WTC11 (cell line): ENCODE measurements around the gene ACOX3. TPM values are rescaled to one million over a fixed set of nuclear protein-coding genes. Genes with fewer than 3 reads are reported as not detected.

Experiments used
- ATAC-seq: fragments of 200-7000 bp; cut with Tn5 transposase; 2 replicates; pipeline ENCODE4 v1.10.0; 2021; ENCODE audit warnings: mild to moderate bottlenecking, moderate library complexity
- CTCF ChIA-PET: fragments of 300-600 bp; sonication (Branson Sonifier 250); formaldehyde crosslinking; loops from one replicate; lab custom pipeline; 2021; ENCODE audit warnings: antibody characterized with exemption; lab: Charles Lee
- POLR2A ChIA-PET: fragments of 350-600 bp; sonication (Branson Sonifier 250); formaldehyde crosslinking; loops from one replicate; lab custom pipeline; 2021; ENCODE audit warnings: antibody characterized with exemption; lab: Charles Lee
- DNase-seq: peaks from one replicate; pipeline ENCODE4 v3.0.0; 2021; ENCODE audit warnings: low spot score
- H3K27ac Mint-ChIP-seq: 2 replicates; pipeline ENCODE4 v1.8.0; 2021; ENCODE audit warnings: mixed read lengths
- H3K27me3 Mint-ChIP-seq: 2 replicates; pipeline ENCODE4 v1.8.0; 2021; ENCODE audit warnings: low read depth, mild to moderate bottlenecking, moderate library complexity, mixed read lengths
- H3K36me3 Mint-ChIP-seq: 2 replicates; pipeline ENCODE4 v1.8.0; 2021; ENCODE audit warnings: mixed read lengths
- H3K4me1 Mint-ChIP-seq: 2 replicates; pipeline ENCODE4 v1.8.0; 2022; ENCODE audit warnings: mixed read lengths
- H3K4me3 Mint-ChIP-seq: 2 replicates; pipeline ENCODE4 v1.8.0; 2021; ENCODE audit warnings: mild to moderate bottlenecking, moderate library complexity, mixed read lengths
- H3K9me3 Mint-ChIP-seq: 2 replicates; pipeline ENCODE4 v1.8.0; 2021; ENCODE audit warnings: mixed read lengths
- CREB1 ChIP-seq: sonication (generic); formaldehyde crosslinking; IDR thresholded peaks from 2 replicates; pipeline ENCODE4 v1.8.0; 2023; ENCODE audit warnings: mild to moderate bottlenecking, missing genetic modification reagents
- CREM ChIP-seq: sonication (generic); formaldehyde crosslinking; IDR thresholded peaks from 2 replicates; pipeline ENCODE4 v1.8.1; 2022; ENCODE audit warnings: mild to moderate bottlenecking, missing genetic modification reagents, moderate library complexity
- NFE2L1 ChIP-seq: sonication (generic); formaldehyde crosslinking; IDR thresholded peaks from 2 replicates; pipeline ENCODE4 v1.8.1; 2023; ENCODE audit warnings: missing genetic modification reagents
- NR1H2 ChIP-seq: sonication (generic); formaldehyde crosslinking; IDR thresholded peaks from 2 replicates; pipeline ENCODE4 v1.9.0; 2021; ENCODE audit warnings: mild to moderate bottlenecking, moderate library complexity, missing genetic modification reagents
- NR2C2 ChIP-seq: sonication (generic); formaldehyde crosslinking; IDR thresholded peaks from 2 replicates; pipeline ENCODE4 v1.8.0; 2022; ENCODE audit warnings: mild to moderate bottlenecking, missing genetic modification reagents
- SOX15 ChIP-seq: fragments of 250-450 bp; sonication (Bioruptor Pico); IDR thresholded peaks from 2 replicates; pipeline ENCODE4 v1.9.0; 2021; ENCODE audit warnings: mild to moderate bottlenecking
- ZNF121 ChIP-seq: sonication (generic); formaldehyde crosslinking; IDR thresholded peaks from 2 replicates; pipeline ENCODE4 v1.8.0; 2023; ENCODE audit warnings: missing genetic modification reagents
- ZNF232 ChIP-seq: sonication (generic); formaldehyde crosslinking; IDR thresholded peaks from 2 replicates; pipeline ENCODE4 v1.8.0; 2022; ENCODE audit warnings: mild to moderate bottlenecking, missing genetic modification reagents
- ZNF263 ChIP-seq: sonication (generic); formaldehyde crosslinking; IDR thresholded peaks from 2 replicates; pipeline ENCODE4 v1.8.1; 2022; ENCODE audit warnings: low read depth, mild to moderate bottlenecking, moderate library complexity, missing genetic modification reagents
- ZNF671 ChIP-seq: fragments of 250-450 bp; sonication (Bioruptor Pico); IDR thresholded peaks from 2 replicates; pipeline ENCODE4 v1.8.0; 2021; ENCODE audit warnings: mild to moderate bottlenecking
- total RNA-seq: library from RNA; stranded (reverse); gene quantifications from 3 replicates; pipeline ENCODE4 v1.2.3, GENCODE V29; 2021
- TF ChIP-seq, protein P1 (sequence below): fragments of 250-450 bp; sonication (Bioruptor Pico); IDR thresholded peaks from 2 replicates; pipeline ENCODE4 v2.1.2; 2022; ENCODE audit warnings: mild to moderate bottlenecking, moderate library complexity
- TF ChIP-seq, protein P2 (sequence below): fragments of 250-450 bp; sonication (Bioruptor Pico); IDR thresholded peaks from 2 replicates; pipeline ENCODE4 v1.9.0; 2021; ENCODE audit warnings: mild to moderate bottlenecking
- TF ChIP-seq, protein P3 (sequence below): sonication (generic); formaldehyde crosslinking; IDR thresholded peaks from 2 replicates; pipeline ENCODE4 v1.8.1; 2023; ENCODE audit warnings: mild to moderate bottlenecking, missing genetic modification reagents, borderline replicate concordance
- TF ChIP-seq, protein P4 (sequence below): sonication (generic); formaldehyde crosslinking; conservative IDR thresholded peaks from 2 replicates; pipeline ENCODE4 v1.8.1; 2022; ENCODE audit warnings: mild to moderate bottlenecking, missing genetic modification reagents
- TF ChIP-seq, protein P5 (sequence below): fragments of 250-450 bp; sonication (Bioruptor Pico); IDR thresholded peaks from 2 replicates; pipeline ENCODE4 v1.9.0; 2021; ENCODE audit warnings: moderate library complexity, mild to moderate bottlenecking, inconsistent platforms, borderline replicate concordance
- TF ChIP-seq, protein P6 (sequence below): sonication (generic); formaldehyde crosslinking; IDR thresholded peaks from 2 replicates; pipeline ENCODE4 v1.8.1; 2023; ENCODE audit warnings: mild to moderate bottlenecking, moderate library complexity, missing genetic modification reagents
- TF ChIP-seq, protein P7 (sequence below): sonication (generic); formaldehyde crosslinking; IDR thresholded peaks from 2 replicates; pipeline ENCODE4 v1.8.1; 2023; ENCODE audit warnings: mild to moderate bottlenecking, missing genetic modification reagents
- TF ChIP-seq, protein P8 (sequence below): sonication (generic); formaldehyde crosslinking; IDR thresholded peaks from 2 replicates; pipeline ENCODE4 v1.8.1; 2022; ENCODE audit warnings: missing genetic modification reagents, borderline replicate concordance

ACOX3 gene
- total RNA-seq, 1 experiment from 2014 or later = 10.7 TPM

DNA sequence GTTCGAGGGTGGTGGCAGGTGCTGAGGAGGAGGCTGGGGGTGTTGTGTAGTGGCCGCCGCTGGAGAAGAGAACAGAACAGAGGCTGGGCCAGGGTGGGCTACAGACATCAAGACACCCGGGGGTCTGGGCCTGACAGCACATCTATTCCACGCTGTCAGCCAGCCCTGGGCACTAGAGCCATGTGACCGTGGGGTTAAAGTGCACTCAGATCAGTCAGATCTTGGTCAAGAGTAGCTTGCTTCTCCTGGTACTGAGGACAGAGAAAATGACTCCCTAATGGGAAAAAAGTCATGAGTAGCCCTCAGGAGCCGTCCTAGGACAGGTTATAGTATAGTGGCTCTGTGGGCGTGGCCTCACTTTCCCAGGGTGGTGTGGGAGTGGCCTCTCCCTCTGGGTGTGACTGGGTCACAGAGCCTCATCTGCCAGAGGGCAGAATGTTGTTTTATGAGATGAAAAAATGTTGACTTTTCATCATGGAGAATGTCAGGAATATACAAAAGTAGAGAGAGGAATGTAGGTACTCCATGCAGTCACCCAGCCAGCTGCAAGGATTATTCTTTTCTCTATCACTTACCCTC lies 19.4 kb upstream of the ACOX3 start:
- H3K27me3 Mint-ChIP-seq = no peaks in the 10 kb centered on the region
- POLR2A ChIA-PET = no interaction called here
- H3K4me1 Mint-ChIP-seq = peaks cover 5% of the 10 kb centered on the region; the same call in 1 of the 2 replicates
- H3K36me3 Mint-ChIP-seq = peaks cover 24% of the 10 kb centered on the region
- H3K4me3 Mint-ChIP-seq = no peak overlapping the region
- H3K9me3 Mint-ChIP-seq = no peaks in the 10 kb centered on the region
- TF ChIP-seq, protein P1, sequence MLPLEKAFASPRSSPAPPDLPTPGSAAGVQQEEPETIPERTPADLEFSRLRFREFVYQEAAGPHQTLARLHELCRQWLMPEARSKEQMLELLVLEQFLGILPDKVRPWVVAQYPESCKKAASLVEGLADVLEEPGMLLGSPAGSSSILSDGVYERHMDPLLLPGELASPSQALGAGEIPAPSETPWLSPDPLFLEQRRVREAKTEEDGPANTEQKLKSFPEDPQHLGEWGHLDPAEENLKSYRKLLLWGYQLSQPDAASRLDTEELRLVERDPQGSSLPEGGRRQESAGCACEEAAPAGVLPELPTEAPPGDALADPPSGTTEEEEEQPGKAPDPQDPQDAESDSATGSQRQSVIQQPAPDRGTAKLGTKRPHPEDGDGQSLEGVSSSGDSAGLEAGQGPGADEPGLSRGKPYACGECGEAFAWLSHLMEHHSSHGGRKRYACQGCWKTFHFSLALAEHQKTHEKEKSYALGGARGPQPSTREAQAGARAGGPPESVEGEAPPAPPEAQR (CRISPR knock-in tag) = no peak
- TF ChIP-seq NFE2L1 = no peak
- TF ChIP-seq, protein P2, sequence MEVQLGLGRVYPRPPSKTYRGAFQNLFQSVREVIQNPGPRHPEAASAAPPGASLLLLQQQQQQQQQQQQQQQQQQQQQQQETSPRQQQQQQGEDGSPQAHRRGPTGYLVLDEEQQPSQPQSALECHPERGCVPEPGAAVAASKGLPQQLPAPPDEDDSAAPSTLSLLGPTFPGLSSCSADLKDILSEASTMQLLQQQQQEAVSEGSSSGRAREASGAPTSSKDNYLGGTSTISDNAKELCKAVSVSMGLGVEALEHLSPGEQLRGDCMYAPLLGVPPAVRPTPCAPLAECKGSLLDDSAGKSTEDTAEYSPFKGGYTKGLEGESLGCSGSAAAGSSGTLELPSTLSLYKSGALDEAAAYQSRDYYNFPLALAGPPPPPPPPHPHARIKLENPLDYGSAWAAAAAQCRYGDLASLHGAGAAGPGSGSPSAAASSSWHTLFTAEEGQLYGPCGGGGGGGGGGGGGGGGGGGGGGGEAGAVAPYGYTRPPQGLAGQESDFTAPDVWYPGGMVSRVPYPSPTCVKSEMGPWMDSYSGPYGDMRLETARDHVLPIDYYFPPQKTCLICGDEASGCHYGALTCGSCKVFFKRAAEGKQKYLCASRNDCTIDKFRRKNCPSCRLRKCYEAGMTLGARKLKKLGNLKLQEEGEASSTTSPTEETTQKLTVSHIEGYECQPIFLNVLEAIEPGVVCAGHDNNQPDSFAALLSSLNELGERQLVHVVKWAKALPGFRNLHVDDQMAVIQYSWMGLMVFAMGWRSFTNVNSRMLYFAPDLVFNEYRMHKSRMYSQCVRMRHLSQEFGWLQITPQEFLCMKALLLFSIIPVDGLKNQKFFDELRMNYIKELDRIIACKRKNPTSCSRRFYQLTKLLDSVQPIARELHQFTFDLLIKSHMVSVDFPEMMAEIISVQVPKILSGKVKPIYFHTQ = no peak
- TF ChIP-seq, protein P3, sequence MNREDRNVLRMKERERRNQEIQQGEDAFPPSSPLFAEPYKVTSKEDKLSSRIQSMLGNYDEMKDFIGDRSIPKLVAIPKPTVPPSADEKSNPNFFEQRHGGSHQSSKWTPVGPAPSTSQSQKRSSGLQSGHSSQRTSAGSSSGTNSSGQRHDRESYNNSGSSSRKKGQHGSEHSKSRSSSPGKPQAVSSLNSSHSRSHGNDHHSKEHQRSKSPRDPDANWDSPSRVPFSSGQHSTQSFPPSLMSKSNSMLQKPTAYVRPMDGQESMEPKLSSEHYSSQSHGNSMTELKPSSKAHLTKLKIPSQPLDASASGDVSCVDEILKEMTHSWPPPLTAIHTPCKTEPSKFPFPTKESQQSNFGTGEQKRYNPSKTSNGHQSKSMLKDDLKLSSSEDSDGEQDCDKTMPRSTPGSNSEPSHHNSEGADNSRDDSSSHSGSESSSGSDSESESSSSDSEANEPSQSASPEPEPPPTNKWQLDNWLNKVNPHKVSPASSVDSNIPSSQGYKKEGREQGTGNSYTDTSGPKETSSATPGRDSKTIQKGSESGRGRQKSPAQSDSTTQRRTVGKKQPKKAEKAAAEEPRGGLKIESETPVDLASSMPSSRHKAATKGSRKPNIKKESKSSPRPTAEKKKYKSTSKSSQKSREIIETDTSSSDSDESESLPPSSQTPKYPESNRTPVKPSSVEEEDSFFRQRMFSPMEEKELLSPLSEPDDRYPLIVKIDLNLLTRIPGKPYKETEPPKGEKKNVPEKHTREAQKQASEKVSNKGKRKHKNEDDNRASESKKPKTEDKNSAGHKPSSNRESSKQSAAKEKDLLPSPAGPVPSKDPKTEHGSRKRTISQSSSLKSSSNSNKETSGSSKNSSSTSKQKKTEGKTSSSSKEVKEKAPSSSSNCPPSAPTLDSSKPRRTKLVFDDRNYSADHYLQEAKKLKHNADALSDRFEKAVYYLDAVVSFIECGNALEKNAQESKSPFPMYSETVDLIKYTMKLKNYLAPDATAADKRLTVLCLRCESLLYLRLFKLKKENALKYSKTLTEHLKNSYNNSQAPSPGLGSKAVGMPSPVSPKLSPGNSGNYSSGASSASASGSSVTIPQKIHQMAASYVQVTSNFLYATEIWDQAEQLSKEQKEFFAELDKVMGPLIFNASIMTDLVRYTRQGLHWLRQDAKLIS (CRISPR knock-in tag) = no peak
- DNase-seq (peak; percentile 30), ATAC-seq (peak; percentile 79)
- H3K27ac Mint-ChIP-seq = no peak overlapping the region
- CTCF ChIA-PET = interaction anchor here (0.5 to 0.8 kb wide), 2 partner anchors 117 to 147 kb away, joined by 3 to 4 read pairs; no protein-coding TSS in a partner anchor

DNA sequence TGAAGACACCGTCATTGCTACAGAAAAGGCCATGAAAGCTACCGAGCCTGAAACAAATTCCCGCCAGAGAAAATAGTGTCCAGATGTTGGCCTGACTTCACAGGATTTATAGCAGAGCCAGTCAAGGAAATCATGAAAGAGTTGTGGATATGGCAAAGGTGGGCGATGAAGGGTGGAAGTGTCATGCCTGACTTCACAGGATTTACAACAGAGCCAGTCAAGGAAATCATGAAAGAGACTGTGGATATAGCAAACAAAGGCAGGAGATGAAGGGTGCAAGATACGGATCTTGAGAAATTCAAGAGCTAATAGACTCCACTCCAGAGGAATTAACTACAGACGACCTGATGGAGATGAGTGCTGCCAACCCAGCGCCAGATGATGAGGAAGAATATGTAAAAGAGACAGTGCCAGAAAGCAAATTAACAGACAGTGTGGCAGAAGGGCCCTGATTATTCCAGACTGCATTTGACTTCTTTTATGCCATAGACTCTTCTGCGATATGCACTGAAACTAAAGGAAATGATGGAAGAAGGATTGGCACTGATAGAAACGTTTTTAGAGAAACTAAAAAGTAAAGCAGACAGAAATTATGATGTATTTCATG lies 17.2 kb upstream of the ACOX3 start:
- no peak for DNase-seq
- Mint-ChIP-seq H3K27ac (no peak overlapping the region), H3K4me3 (no peak overlapping the region), H3K9me3 (no peaks in the 10 kb centered on the region), H3K27me3 (no peaks in the 10 kb centered on the region), H3K36me3 (peaks cover 41% of the 10 kb centered on the region), H3K4me1 (0 out of 2 replicates have a peak, but pooled peaks cover 1% of the 10 kb centered on the region)
- ChIA-PET CTCF (no interaction called here), POLR2A (interaction anchor here (0.5 kb wide), 1 partner anchor 103 kb away, joined by 4 read pairs; no protein-coding TSS in a partner anchor)
- no peak for ATAC-seq
- no peak for TF ChIP-seq NR2C2 (CRISPR knock-in tag)
- TF ChIP-seq, protein P4, sequence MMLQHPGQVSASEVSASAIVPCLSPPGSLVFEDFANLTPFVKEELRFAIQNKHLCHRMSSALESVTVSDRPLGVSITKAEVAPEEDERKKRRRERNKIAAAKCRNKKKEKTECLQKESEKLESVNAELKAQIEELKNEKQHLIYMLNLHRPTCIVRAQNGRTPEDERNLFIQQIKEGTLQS = no peak
- no peak for TF ChIP-seq CREM (CRISPR knock-in tag)
- TF ChIP-seq, protein P1 (CRISPR knock-in tag) = no peak
- no peak for TF ChIP-seq SOX15 (CRISPR knock-in tag)
- TF ChIP-seq, protein P5, sequence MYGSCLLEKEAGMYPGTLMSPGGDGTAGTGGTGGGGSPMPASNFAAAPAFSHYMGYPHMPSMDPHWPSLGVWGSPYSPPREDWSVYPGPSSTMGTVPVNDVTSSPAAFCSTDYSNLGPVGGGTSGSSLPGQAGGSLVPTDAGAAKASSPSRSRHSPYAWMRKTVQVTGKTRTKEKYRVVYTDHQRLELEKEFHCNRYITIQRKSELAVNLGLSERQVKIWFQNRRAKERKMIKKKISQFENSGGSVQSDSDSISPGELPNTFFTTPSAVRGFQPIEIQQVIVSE (CRISPR knock-in tag) = no peak
- no peak for TF ChIP-seq ZNF671 (CRISPR knock-in tag)
- TF ChIP-seq, protein P6, sequence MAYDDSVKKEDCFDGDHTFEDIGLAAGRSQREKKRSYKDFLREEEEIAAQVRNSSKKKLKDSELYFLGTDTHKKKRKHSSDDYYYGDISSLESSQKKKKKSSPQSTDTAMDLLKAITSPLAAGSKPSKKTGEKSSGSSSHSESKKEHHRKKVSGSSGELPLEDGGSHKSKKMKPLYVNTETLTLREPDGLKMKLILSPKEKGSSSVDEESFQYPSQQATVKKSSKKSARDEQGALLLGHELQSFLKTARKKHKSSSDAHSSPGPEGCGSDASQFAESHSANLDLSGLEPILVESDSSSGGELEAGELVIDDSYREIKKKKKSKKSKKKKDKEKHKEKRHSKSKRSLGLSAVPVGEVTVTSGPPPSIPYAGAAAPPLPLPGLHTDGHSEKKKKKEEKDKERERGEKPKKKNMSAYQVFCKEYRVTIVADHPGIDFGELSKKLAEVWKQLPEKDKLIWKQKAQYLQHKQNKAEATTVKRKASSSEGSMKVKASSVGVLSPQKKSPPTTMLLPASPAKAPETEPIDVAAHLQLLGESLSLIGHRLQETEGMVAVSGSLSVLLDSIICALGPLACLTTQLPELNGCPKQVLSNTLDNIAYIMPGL (CRISPR knock-in tag) = no peak
- TF ChIP-seq, protein P7, sequence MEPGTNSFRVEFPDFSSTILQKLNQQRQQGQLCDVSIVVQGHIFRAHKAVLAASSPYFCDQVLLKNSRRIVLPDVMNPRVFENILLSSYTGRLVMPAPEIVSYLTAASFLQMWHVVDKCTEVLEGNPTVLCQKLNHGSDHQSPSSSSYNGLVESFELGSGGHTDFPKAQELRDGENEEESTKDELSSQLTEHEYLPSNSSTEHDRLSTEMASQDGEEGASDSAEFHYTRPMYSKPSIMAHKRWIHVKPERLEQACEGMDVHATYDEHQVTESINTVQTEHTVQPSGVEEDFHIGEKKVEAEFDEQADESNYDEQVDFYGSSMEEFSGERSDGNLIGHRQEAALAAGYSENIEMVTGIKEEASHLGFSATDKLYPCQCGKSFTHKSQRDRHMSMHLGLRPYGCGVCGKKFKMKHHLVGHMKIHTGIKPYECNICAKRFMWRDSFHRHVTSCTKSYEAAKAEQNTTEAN (CRISPR knock-in tag) = no peak
- TF ChIP-seq ZNF263 (CRISPR knock-in tag) = no peak
- TF ChIP-seq ZNF232 (CRISPR knock-in tag) = no peak
- no peak for TF ChIP-seq CREB1 (CRISPR knock-in tag)
- TF ChIP-seq, protein P8, sequence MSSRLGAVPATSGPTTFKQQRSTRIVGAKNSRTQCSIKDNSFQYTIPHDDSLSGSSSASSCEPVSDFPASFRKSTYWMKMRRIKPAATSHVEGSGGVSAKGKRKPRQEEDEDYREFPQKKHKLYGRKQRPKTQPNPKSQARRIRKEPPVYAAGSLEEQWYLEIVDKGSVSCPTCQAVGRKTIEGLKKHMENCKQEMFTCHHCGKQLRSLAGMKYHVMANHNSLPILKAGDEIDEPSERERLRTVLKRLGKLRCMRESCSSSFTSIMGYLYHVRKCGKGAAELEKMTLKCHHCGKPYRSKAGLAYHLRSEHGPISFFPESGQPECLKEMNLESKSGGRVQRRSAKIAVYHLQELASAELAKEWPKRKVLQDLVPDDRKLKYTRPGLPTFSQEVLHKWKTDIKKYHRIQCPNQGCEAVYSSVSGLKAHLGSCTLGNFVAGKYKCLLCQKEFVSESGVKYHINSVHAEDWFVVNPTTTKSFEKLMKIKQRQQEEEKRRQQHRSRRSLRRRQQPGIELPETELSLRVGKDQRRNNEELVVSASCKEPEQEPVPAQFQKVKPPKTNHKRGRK (CRISPR knock-in tag) = no peak
- TF ChIP-seq NR1H2 (CRISPR knock-in tag) = no peak
- TF ChIP-seq ZNF121 (CRISPR knock-in tag) = no peak
